Body of pancreas (tissue), 4 donors: ENCODE results near the gene BOC. TPM values are rescaled to one million over a fixed set of nuclear protein-coding genes. Genes with fewer than 3 reads are reported as not detected.

Experiments used
- ATAC-seq: fragments of 150-250 bp; one replicate; pipeline ENCODE4 v1.9.1; 2016
- DNase-seq, 4 donors: peaks; one replicate each; pipeline ENCODE4 v3.0.0-alpha.2; 2019
- H3K27ac ChIP-seq, 4 donors: fragments of 200-600 bp; sonication (generic); 1 replicate in 3 of 4; 2 replicates in 1 of 4; pipeline versions ENCODE4 v1.5.1 to v1.6.1; 2016 to 2019; ENCODE audit warnings: mild to moderate bottlenecking in 1 of 4, mixed read lengths in 1 of 4, moderate library complexity in 1 of 4
- H3K27me3 ChIP-seq, 2 donors: fragments of 200-600 bp; sonication (generic); one replicate each; pipeline ENCODE4 v1.6.0; 2016; ENCODE audit warnings: mild to moderate bottlenecking in 1 of 2
- H3K36me3 ChIP-seq, 2 donors: fragments of 200-600 bp; sonication (generic); replicated peaks in 1 of 2; 2 replicates each; pipeline ENCODE4 v1.5.1; 2016; ENCODE audit warnings: low read depth in 2 of 2; ENCODE audit not compliant: insufficient read depth in 1 of 2
- H3K4me1 ChIP-seq: fragments of 200-600 bp; sonication (generic); one replicate; pipeline ENCODE4 v1.6.0; 2016
- H3K4me3 ChIP-seq, 2 donors: fragments of 200-600 bp; sonication (generic); 1 replicate in 1 of 2; 2 replicates in 1 of 2; pipeline ENCODE4 v1.5.1; 2016 to 2019
- H3K9me3 ChIP-seq, 3 donors: fragments of 200-600 bp; sonication (generic); 1 replicate in 2 of 3; 2 replicates in 1 of 3; pipeline ENCODE4 v1.5.1; 2016
- POLR2A ChIP-seq, 3 donors: fragments of 450-650 bp; IDR thresholded peaks; one replicate each; pipeline ENCODE4 v1.6.1; 2016; ENCODE audit warnings: antibody characterized with exemption in 3 of 3, mild to moderate bottlenecking in 2 of 3
- WGBS, 2 donors: methylation state at CpG; one replicate each; pipeline ENCODE4 v1.1.5; 2017; 5-methylcytosine and 5-hydroxymethylcytosine counted together
- intact Hi-C: fragments of 100-400 bp; cut with DNase I; formaldehyde crosslinking; loops from one replicate; pipeline ENCODE4 v1.15.1; 2023
- total RNA-seq, 2 donors: library from RNA; depleted of rRNA; stranded (reverse); fragments of >200 nt; gene quantifications; one replicate each; pipeline ENCODE4 v1.1.0, GENCODE V29; 2016
- TF ChIP-seq, protein P1 (sequence below), 7 experiments: fragments of 450-650 bp in 4 of 7; fragments of 200-600 bp in 3 of 7; sonication (generic) in 3 of 7; IDR thresholded peaks; one replicate each; pipeline ENCODE4 v1.5.1; 2016 to 2019; ENCODE audit warnings: antibody characterized with exemption in 7 of 7

The BOC gene
- total RNA-seq, 2 donors from 2014 or later = 22.7 to 29.6 TPM

DNA sequence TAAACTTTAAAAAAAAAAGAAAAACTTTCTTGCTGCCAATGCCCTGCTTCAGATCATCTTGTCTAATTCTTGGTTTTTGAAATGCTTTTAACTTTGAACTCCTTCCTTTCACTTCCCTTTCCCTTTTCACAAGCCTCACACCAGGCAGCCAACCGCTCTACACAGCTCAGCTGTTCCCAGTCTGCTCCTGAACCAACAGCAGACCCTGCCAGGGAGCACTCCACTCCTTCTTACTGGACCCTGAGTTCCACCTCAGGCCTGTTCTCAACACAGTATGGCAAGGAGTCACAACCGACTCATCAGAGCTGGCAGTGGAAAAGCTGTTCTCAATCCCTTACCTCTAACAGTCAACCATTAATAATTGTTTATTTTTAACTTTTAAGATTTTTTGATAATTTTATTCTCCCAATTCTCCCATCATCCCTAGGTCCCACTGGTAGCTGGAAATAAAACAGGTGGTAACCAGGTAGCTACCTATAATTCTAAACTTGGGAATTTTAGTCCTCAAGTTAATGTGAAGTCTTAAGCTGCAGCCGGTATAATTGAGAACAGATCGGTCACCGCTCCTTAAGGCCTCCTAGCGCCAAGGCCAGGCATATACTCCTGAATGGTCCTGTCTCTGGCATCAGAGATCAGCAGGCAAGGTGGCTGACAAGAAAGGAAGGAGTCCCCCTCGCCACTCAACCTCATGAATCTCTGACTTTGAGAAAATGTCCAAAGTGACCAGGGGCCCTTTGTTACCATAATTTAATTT, 43.9 kb downstream of the BOC start:
- Histone ChIP-seq H3K4me1 (no peaks in the 10 kb centered on the region), H3K9me3 (no peaks in the 10 kb centered on the region), H3K36me3 (no peaks in the 10 kb centered on the region), H3K4me3 (no peak overlapping the region), H3K27me3 (no peaks in the 10 kb centered on the region), H3K27ac (no peak overlapping the region)
- intact Hi-C loops = no loop called here
- no peak for DNase-seq
- 94 to 96% methylated on average over 7 of the region's 7 CpGs for WGBS, 2 donors
- no peak for TF ChIP-seq POLR2A (IDR thresholded peaks at IDR 0.05)
- TF ChIP-seq, protein P1, sequence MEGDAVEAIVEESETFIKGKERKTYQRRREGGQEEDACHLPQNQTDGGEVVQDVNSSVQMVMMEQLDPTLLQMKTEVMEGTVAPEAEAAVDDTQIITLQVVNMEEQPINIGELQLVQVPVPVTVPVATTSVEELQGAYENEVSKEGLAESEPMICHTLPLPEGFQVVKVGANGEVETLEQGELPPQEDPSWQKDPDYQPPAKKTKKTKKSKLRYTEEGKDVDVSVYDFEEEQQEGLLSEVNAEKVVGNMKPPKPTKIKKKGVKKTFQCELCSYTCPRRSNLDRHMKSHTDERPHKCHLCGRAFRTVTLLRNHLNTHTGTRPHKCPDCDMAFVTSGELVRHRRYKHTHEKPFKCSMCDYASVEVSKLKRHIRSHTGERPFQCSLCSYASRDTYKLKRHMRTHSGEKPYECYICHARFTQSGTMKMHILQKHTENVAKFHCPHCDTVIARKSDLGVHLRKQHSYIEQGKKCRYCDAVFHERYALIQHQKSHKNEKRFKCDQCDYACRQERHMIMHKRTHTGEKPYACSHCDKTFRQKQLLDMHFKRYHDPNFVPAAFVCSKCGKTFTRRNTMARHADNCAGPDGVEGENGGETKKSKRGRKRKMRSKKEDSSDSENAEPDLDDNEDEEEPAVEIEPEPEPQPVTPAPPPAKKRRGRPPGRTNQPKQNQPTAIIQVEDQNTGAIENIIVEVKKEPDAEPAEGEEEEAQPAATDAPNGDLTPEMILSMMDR (IDR thresholded peaks at IDR 0.05) = no peak
- ATAC-seq = no peak

DNA sequence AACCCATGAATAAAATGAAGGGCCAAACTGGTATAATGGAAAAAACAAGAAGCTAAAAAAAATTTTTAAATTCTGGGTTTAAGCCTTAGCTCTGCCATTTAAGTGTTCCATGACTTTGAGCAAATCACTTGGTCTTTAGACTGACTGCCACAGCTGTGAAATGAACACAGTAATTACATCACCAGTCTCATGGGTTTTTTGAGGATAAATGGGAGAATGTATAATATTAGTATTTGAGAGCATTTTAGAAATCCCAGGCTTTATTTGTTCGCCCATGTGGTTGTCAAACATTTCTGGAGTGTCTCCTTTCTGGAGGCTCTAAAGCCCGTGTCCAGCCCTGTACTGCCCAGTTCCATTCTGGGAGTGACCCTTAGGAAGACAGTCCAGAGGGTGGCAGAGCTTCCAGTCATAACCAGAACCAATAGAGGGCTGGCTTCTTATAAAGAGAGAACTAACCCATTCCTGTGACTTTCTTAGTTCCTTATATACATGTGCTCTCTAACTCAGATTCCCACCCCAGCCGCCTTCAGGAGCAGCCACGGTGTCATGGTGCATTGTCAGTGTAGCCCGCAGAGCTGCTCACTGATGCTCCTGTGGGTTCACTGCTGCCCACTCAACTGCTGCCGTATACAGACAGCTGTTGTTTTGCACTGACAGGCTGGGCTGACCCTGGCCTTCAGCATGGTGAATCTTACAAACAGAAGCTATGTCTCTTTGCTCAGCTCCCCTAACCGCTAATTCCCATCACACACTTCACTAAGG, 44.7 kb downstream of the BOC start:
- intact Hi-C loops = no loop called here
- no peaks in the 10 kb centered on the region for H3K9me3 ChIP-seq
- no peak for DNase-seq
- H3K36me3 ChIP-seq = no peaks in the 10 kb centered on the region
- no peaks in the 10 kb centered on the region for H3K27me3 ChIP-seq
- WGBS, 2 donors = 89 to 92% methylated on average over 7 of the region's 7 CpGs
- no peak for ATAC-seq
- TF ChIP-seq, protein P1 (IDR thresholded peaks at IDR 0.05) = no peak
- no peak for TF ChIP-seq POLR2A (IDR thresholded peaks at IDR 0.05)
- no peaks in the 10 kb centered on the region for H3K4me1 ChIP-seq
- H3K4me3 ChIP-seq = no peak overlapping the region
- H3K27ac ChIP-seq = no peak overlapping the region

DNA sequence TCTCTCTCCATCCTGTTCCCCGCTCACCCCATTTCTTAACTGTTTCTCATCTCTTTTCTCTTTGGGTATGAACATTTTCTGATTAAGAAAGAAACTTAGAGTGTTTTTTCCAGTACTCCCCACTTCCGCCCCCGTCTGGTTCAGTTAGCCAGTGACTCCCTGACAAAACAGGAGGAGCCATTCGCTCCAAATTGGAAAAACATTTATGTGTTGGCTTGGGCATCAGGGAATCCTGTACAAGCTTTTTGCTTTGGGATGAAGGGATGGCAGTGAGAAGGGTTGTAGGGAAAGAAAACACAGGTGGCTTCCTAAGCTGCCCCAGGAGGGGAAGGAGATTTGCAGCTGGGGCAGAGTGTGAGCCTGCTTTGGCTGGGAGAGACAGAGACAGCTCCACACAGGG, 47.0 kb downstream of the BOC start:
- Histone ChIP-seq H3K9me3 (no peaks in the 10 kb centered on the region), H3K4me1 (peaks cover 13% of the 10 kb centered on the region), H3K27ac (no peak overlapping the region), H3K4me3 (no peak overlapping the region), H3K36me3 (no peaks in the 10 kb centered on the region), H3K27me3 (no peaks in the 10 kb centered on the region)
- WGBS, 2 donors = 84 to 86% methylated on average over 4 of the region's 4 CpGs
- DNase-seq (no peak), ATAC-seq (no peak)
- TF ChIP-seq POLR2A (IDR thresholded peaks at IDR 0.05) = no peak
- TF ChIP-seq, protein P1 (IDR thresholded peaks at IDR 0.05) = no peak
- intact Hi-C loops = no loop called here

DNA sequence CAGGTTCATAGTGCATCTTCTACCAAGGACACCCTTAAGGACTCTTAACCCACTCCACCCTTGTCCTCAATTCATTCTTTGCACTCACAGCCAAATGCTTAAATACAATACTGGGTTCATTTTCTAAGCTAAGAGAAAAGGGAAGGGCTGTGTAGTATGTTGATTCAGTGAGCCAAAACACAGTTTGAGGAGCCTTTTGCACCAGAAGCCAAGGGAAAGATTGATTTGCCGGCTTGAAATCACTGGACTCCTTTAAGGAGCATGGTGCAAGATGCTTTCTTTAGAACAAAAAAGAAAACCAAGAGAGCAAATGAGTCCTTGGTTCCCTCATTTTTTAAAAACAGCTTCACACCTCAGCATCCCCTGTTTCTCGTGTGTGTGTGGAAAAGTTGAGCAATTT, 47.8 kb downstream of the BOC start:
- no peaks in the 10 kb centered on the region for H3K27me3 ChIP-seq
- no peak for TF ChIP-seq POLR2A (IDR thresholded peaks at IDR 0.05)
- TF ChIP-seq, protein P1 (IDR thresholded peaks at IDR 0.05) = no peak
- H3K4me1 ChIP-seq = peaks cover 20% of the 10 kb centered on the region
- no peak overlapping the region for H3K4me3 ChIP-seq
- no peak for DNase-seq
- intact Hi-C loops = no loop called here
- ATAC-seq = no peak
- no peaks in the 10 kb centered on the region for H3K36me3 ChIP-seq
- no peaks in the 10 kb centered on the region for H3K9me3 ChIP-seq
- 83 to 88% methylated on average over 2 of the region's 2 CpGs for WGBS, 2 donors
- H3K27ac ChIP-seq = no peak overlapping the region
